ENCODE results near the gene BRSK1. TPM values are rescaled to one million over a fixed set of nuclear protein-coding genes. Genes with fewer than 3 reads are reported as not detected.

BRSK1 gene
- 0.49 and 0.82 TPM in 2 replicates for total RNA-seq

GRCh38 chr19:55283548-55284377 lies at the start of gene BRSK1:
Gene BRSK1 (plus strand): TSS chr19:55283997. CDS start chr19:55284443, 446 bp downstream.

DNA sequence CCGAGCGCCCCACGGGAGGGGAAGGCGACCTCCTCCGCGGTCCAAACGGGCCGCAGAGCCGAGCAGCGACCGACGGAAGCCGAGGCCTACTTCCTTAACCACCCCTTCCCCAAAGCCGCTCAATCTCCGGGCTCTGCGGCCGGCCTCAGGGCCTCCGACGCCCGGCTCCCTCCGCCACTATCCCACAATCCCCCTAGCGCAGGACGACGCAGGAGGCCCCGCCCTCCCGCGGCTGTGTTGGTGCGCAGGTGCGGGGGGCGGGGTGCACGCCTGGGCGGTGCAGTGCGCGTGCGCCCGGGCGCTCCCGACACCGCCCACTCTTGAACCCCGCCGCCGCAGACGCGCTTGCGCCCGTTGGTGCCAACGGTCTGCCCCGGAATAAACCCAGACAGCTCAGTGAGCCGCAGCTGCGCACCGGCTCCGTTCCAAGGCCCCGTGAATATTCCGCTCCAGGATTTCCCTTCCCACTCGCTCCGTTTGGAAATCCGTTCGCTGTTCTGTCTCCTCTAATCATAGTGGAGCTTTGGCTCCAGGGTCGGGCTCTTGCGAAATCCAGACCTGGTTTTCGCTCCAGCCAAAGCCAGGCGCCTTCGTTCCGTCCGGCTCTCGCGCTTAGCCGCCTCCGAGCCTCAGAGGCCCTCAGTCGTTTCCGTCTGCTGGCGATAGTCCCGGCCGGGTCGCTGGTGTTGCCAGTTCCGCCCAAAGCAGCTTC lies 24.8 kb upstream of the BRSK1 start, which contains the start of gene PPP6R1:
Gene PPP6R1 (minus strand): TSS at position 190 of the 712 bp plus-strand sequence. CDS start 11,914 bp downstream, outside the sequence.

GRCh38 chr19:55279770-55280643 lies 3.8 kb upstream of the BRSK1 start, which contains the start of gene HSPBP1:
Gene HSPBP1 (minus strand): TSS chr19:55280110. CDS start chr19:55279608, 502 bp downstream.

GRCh38 chr19:55325172-55325571 lies 41.4 kb downstream of the BRSK1 start, which contains the start of gene TMEM150B:
Gene TMEM150B (minus strand): TSS chr19:55325341. CDS start chr19:55321036, 4,305 bp downstream.

DNA sequence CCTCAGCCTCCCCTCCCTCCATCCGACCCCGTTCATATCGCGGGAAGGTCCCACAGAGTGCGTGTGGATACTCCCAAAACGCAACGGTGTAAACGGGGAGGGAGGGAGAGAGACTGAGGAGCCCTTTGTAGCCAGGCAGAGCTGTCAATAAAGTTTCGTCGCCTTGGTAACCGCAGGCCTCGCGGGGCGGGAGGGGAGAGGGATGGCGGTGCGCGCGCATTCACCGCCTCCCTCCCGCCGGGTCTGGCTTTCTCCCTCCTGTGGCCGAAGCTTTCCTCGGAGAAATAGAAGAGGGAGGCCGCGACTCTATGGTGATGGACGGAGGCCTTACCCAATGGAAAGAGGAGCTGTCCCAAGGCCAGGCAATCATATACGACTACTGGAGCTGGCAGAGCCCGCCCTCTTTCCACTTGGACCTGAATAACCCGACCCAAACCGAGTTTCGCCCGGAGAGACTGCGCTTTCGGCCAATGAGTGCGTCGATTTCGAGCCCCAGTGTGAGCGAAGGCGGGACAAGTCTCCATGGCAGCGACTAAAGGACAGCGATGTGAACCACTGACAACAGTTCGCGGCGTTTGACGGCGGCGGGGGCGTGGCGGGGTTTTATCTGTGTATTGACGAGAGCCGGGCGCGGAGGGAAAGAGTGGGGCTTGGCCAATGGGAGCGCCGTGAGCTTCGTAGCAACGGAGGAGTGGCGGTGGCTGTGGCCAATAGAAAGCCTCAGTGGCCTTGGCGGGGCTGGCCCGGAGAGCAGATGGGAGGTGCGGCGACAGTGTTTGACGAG lies 55.5 kb downstream of the BRSK1 start, which contains the start of gene KMT5C:
Gene KMT5C (plus strand): TSS at position 772 of the 784 bp plus-strand sequence. CDS start 2,061 bp downstream, outside the sequence.

DNA sequence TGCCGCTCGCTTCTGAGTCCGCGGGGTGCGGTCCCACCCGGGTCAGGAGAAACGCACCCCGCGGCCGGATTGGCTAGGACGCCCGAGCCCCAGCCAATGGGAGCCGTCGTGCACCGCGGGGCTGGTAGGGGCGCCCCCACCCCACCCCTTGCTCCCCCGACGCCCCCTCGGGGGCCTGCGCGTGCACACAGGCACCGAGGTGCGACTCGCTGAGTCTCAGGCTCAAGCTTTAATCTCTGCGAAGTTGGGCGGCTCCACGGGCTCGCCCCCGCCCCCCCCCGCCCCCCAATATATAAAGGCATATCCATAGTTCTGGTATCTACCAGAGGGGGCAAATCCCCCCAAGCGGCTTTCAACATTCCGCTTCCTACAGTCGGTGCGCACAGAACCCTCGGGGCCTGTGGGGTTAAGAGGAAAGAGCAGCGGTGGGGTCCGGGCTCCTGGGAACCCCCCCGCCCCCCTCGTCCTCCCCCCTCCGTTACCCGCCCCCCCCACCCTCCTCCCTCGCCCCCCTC lies 71.0 kb downstream of the BRSK1 start, which contains the start of gene COX6B2:
Gene COX6B2 (minus strand): TSS at position 22 of the 515 bp plus-strand sequence. CDS start 198 bp downstream, outside the sequence.

Other genes with a start within 250 kb of the BRSK1 start
- gene GP6, start 245.7 kb upstream of the BRSK1 start, total RNA-seq, result not detected in 2 replicates
- 11.0 and 17.6 TPM in 2 replicates for gene RDH13, start 220.8 kb upstream of the BRSK1 start, total RNA-seq
- gene EPS8L1, start 208.1 kb upstream of the BRSK1 start, total RNA-seq, result 7.9 and 12.4 TPM in 2 replicates
- 34.8 and 39.8 TPM in 2 replicates for gene PPP1R12C, start 166.4 kb upstream of the BRSK1 start, total RNA-seq
- 1.4 and 4.7 TPM in 2 replicates for gene TNNT1, start 134.8 kb upstream of the BRSK1 start, total RNA-seq
- not detected in 2 replicates for gene TNNI3, start 126.3 kb upstream of the BRSK1 start, total RNA-seq
- gene DNAAF3, start 117.4 kb upstream of the BRSK1 start, total RNA-seq, result 0.16 and 0.19 TPM in 2 replicates
- gene SYT5, start 103.7 kb upstream of the BRSK1 start, total RNA-seq, result not detected in 2 replicates
- 0.25 and 0.65 TPM in 2 replicates for gene PTPRH, start 74.5 kb upstream of the BRSK1 start, total RNA-seq
- gene TMEM86B, start 55.2 kb upstream of the BRSK1 start, total RNA-seq, result 0.32 and 1.0 TPM in 2 replicates
- gene PPP6R1, start 25.0 kb upstream of the BRSK1 start, total RNA-seq, result 20.4 and 44.2 TPM in 2 replicates
- 21.5 and 23.5 TPM in 2 replicates for gene HSPBP1, start 3.9 kb upstream of the BRSK1 start, total RNA-seq
- not detected in 2 replicates for gene TMEM150B, start 41.3 kb downstream of the BRSK1 start, total RNA-seq
- 3.9 and 6.2 TPM in 2 replicates for gene KMT5C, start 55.9 kb downstream of the BRSK1 start, total RNA-seq
- gene COX6B2, start 70.7 kb downstream of the BRSK1 start, total RNA-seq, result not detected in 2 replicates
- gene GARIN5B, start 79.3 kb downstream of the BRSK1 start, total RNA-seq, result not detected in 2 replicates
- gene IL11, start 86.5 kb downstream of the BRSK1 start, total RNA-seq, result under 0.01 TPM in 1 of 2 replicates, not detected in the other
- gene TMEM190, start 92.8 kb downstream of the BRSK1 start, total RNA-seq, result not detected in 2 replicates
- not detected in 2 replicates for gene TMEM238, start 100.3 kb downstream of the BRSK1 start, total RNA-seq
- 170 and 234 TPM in 2 replicates for gene RPL28, start 101.9 kb downstream of the BRSK1 start, total RNA-seq
- gene UBE2S, start 123.8 kb downstream of the BRSK1 start, total RNA-seq, result 31.8 and 82.4 TPM in 2 replicates
- gene SHISA7, start 159.3 kb downstream of the BRSK1 start, total RNA-seq, result not detected in 2 replicates
- gene ISOC2, start 177.6 kb downstream of the BRSK1 start, total RNA-seq, result 38.4 and 40.0 TPM in 2 replicates
- gene C19orf85, start 180.8 kb downstream of the BRSK1 start, total RNA-seq, result not detected in 2 replicates
- 0.81 and 1.8 TPM in 2 replicates for gene ZNF628, start 192.6 kb downstream of the BRSK1 start, total RNA-seq
- 9.4 and 9.8 TPM in 2 replicates for gene NAT14, start 201.2 kb downstream of the BRSK1 start, total RNA-seq
- 0.16 and 0.31 TPM in 2 replicates for gene SSC5D, start 204.4 kb downstream of the BRSK1 start, total RNA-seq

Measured in bladder microvascular endothelial cell (primary cell).